ENCODE measurements around the gene GART.
"Not testable (repeated sequence)": the region's sequence is repeated elsewhere in the genome, so short reads cannot be mapped to it uniquely, and the experiment has no call there.

Gene GART

GRCh38 chr21:33541756-33542639, at the start of gene GART:
TSS of gene GART (minus strand) at chr21:33542117. CDS start at chr21:33539315, 2,802 bp downstream.
- peak; percentile 74 for DNase-seq

GRCh38 chr21:33588485-33589335, 46.8 kb upstream of the GART start, which contains the start of gene DONSON:
TSS of gene DONSON (minus strand) at chr21:33588684. CDS start at chr21:33588641, 43 bp downstream.
- peak; percentile 90 for DNase-seq

DNA sequence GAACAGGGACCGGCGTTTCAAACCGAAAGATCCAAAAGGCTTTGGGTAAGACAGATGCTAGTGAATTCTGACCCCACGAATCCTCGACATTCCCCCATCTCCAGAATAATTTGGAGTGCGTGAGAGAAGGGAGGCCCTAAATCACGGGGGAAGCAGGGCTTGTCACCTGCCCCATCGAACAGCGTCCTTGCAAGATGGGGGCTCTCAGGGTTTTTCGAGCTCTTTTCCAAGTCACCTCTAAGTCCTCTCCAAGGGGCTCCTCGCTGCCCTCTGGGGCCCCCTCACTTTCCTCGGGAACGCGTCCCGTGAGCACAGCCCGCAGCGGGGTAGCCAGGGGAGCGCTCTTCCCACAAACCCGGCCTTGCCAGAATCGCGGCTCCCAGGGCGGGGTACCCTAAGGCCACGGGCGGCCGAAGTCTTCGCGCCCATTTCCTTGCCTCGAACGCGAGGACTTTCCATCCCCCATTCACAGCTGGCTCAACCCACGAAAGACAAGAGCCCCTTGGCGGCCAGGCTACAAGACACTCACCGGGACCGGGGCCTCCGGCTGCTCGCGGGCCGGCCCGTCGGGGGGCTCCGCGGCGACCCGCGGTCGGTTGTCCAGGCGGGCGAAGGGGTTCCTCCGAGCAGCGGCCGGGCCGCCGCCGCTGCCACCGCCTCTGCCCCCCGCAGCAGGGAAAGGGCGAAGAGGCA, 46.0 kb upstream of the GART start:
- DNase-seq: peak; percentile 25

GRCh38 chr21:33586927-33587326, 45.0 kb upstream of the GART start:
- DNase-seq: no peak

DNA sequence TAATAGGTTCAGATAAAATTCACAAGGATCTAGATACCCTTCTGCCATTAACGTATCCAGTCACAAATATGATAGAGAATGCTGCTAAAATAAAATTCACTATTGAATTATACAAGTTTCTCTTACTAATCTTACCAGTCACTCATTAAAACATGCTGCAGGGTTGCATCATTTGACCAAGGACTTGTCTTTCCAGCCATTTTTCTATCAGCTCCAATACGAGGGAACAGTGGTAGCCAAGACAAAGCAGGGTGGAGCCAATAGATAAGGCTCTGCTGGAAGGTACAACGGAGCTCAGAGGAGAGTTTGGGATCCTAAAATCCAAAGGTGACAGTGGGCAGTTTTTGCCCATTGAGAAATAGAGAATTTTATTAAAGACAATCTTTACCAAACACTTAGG, 42.5 kb upstream of the GART start:
- no peak for DNase-seq

- DNase-seq: no peak
Measured at GRCh38 chr21:33578959-33579542, 37.1 kb upstream of the GART start.

DNA sequence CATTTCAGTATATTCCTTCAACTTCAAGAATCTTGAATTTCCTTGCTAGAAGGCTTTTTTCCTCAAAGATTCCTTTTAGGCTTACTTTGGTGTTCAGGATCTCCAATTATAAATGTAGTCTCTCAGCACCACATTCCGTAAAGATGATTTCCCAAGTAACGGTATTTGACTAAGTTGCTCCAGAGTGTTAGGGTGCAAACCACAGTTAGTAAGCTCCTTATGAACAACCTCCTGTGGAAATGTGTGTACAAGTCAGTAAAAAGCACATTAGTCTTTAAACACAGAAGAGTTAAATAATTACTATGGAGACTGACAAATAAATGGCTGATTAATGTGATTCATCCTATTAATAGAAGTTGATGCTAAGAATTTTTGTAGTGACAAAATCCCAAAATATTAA, 36.3 kb upstream of the GART start:
- DNase-seq: no peak

- DNase-seq: not testable (repeated sequence)
Measured at GRCh38 chr21:33576741-33577141, 34.8 kb upstream of the GART start.

DNA sequence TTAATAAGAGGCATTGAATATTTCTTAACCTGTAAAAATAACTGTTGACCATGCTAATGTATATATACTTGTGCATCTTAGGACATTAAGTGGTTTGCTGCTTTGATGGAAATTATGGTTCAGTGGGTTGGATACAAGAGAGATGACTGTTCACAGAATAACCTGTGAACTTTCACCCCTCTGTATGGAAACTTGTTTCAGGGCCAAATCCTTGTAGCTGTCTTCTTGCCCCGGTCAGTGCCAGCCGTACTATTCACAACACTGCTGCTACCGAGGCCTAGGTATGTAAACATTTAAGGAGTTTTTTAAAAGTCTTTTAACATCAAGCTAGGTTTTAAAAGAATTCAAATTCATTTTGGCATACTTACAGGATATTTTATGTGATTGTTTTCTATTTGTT, 30.4 kb upstream of the GART start:
- DNase-seq: no peak

DNA sequence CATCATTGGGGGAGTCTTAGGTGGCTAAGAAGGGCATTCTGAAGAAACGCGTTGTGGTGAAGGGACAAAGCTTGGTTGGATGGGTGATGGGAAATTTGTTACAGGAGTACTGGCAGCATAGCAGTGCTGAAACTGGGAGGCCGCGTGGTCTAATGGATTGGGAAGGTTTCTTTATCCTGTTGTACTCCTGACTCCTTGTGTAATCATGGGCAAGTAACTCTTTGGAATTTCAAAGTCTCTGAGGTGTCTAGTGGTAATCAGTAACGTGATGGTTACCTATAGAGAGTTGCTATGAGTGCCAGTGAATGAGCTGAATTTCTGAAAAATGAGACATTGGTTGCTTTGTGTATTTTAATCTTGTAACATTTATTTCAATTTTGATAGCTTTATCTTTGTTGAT, 28.1 kb upstream of the GART start:
- no peak for DNase-seq

- DNase-seq: no peak
Measured at GRCh38 chr21:33568448-33568847, 26.5 kb upstream of the GART start.

- DNase-seq: no peak
Measured at GRCh38 chr21:33567914-33568313, 26.0 kb upstream of the GART start.

DNA sequence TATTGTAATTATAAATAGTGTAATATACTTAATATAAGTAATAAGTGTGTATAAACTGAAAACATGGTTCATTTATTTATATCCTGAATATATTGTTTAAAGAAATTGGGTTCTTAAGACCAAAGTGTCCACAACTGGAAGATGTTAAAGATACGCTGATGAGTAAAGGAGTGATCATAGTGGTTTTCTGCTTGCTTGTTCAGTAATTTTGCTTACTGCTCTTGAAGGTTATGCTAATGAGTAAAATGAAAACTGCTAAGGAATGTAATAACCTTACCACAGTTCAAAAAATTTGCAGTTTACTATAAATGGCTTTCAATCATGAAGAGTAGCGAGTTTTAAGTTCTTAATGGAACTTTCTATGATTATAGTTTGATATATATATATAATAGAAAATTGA, 24.6 kb upstream of the GART start:
- no peak for DNase-seq

- no peak for DNase-seq
Measured at GRCh38 chr21:33562389-33562788, 20.5 kb upstream of the GART start.

GRCh38 chr21:33561373-33561772, 19.5 kb upstream of the GART start:
- DNase-seq: no peak

GRCh38 chr21:33560965-33561364, 19.0 kb upstream of the GART start:
- DNase-seq: no peak

GRCh38 chr21:33559813-33560212, 17.9 kb upstream of the GART start:
- no peak for DNase-seq

GRCh38 chr21:33558777-33559421, 17.0 kb upstream of the GART start:
- DNase-seq: no peak

DNA sequence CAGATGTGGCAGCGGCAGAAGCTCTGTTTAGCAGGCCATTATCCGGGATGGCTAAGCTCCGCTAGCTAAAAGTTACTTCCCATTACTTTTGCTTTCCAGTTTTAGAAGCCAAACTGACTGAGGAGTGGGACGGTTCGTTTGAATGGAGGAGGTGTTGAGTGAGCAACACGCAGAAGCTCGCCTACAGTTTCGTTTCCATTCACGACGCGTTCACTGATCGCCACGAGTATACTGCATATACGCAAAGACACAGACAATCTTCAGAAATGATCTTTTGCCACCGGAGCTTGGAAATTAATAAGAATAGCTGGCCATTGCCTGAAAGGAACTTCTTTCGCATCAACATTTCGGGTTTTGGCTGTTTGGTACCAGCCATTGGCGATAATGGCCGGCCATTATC, 15.5 kb upstream of the GART start:
- no peak for DNase-seq

DNA sequence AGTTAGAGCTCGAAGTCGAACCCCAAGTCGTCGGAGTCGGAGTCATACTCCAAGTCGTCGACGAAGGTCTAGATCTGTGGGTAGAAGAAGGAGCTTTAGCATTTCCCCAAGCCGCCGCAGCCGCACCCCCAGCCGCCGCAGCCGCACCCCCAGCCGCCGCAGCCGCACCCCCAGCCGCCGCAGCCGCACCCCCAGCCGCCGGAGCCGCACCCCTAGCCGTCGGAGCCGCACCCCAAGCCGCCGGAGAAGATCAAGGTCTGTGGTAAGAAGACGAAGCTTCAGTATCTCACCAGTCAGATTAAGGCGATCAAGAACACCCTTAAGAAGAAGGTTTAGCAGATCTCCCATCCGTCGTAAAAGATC, 13.0 kb upstream of the GART start:
- DNase-seq: no peak

DNA sequence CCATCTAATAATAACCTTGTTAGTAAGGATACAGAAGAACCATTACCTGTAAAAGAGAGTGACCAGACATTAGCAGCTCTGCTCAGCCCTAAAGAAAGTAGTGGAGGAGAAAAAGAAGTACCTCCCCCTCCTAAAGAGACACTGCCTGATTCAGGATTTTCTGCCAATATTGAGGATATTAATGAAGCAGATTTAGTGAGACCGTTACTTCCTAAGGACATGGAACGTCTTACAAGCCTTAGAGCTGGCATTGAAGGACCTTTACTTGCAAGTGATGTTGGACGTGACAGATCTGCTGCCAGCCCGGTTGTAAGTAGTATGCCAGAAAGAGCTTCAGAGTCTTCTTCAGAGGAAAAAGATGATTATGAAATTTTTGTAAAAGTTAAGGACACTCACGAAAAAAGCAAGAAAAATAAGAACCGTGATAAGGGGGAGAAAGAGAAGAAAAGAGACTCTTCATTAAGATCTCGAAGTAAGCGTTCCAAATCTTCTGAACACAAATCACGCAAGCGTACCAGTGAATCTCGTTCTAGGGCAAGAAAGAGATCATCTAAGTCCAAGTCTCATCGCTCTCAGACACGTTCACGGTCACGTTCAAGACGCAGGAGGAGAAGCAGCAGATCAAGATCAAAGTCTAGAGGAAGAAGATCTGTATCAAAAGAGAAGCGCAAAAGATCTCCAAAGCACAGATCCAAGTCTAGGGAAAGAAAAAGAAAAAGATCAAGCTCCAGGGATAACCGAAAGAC, 12.5 kb upstream of the GART start:
- DNase-seq: no peak
